ENCODE measurements around the gene CAPS.

CAPS gene

GRCh38 chr19:5935473-5936291, 21.6 kb downstream of the CAPS start:
- no peak for DNase-seq

GRCh38 chr19:5936292-5936592, 22.2 kb downstream of the CAPS start:
- no peak for DNase-seq

GRCh38 chr19:5937550-5937949, 23.5 kb downstream of the CAPS start:
- DNase-seq = no peak

GRCh38 chr19:5940260-5941208, 26.5 kb downstream of the CAPS start:
- DNase-seq = no peak

GRCh38 chr19:5941673-5942072, 27.6 kb downstream of the CAPS start:
- DNase-seq = no peak

GRCh38 chr19:5943045-5943444, 29.0 kb downstream of the CAPS start:
- DNase-seq = no peak

GRCh38 chr19:5943623-5944022, 29.6 kb downstream of the CAPS start:
- DNase-seq = no peak

GRCh38 chr19:5947435-5947834, 33.4 kb downstream of the CAPS start:
- no peak for DNase-seq

GRCh38 chr19:5948752-5949564, 34.9 kb downstream of the CAPS start:
- DNase-seq = no peak

- DNase-seq = peak; percentile 86
Observed at GRCh38 chr19:5949792-5950305, 35.8 kb downstream of the CAPS start.

GRCh38 chr19:5950741-5951140, 36.7 kb downstream of the CAPS start:
- no peak for DNase-seq

GRCh38 chr19:5951338-5951861, 37.3 kb downstream of the CAPS start:
- no peak for DNase-seq

- DNase-seq = no peak
Observed at GRCh38 chr19:5952193-5953029, 38.4 kb downstream of the CAPS start.

GRCh38 chr19:5953030-5953589, 39.1 kb downstream of the CAPS start:
- DNase-seq = no peak

- DNase-seq = no peak
Observed at GRCh38 chr19:5953680-5954213, 39.7 kb downstream of the CAPS start.

- no peak for DNase-seq
Observed at GRCh38 chr19:5954293-5954692, 40.2 kb downstream of the CAPS start.

- no peak for DNase-seq
Observed at GRCh38 chr19:5955636-5955935, 41.5 kb downstream of the CAPS start.

GRCh38 chr19:5956323-5956722, 42.3 kb downstream of the CAPS start:
- DNase-seq = no peak

- no peak for DNase-seq
Observed at GRCh38 chr19:5956728-5957127, 42.7 kb downstream of the CAPS start.

- DNase-seq = no peak
Observed at GRCh38 chr19:5957170-5957569, 43.1 kb downstream of the CAPS start.
